ENCODE data around the gene FDPS.

GRCh38 chr1:155321639-155322503, 13.2 kb downstream of the FDPS start:
- TF ChIP-seq CTCF (IDR thresholded peaks at IDR 0.05; ENCODE audit: extremely low read depth in 1 of 2, insufficient read depth in 1 of 2, low read depth in 1 of 2, low read length in 2 of 2) (no peak), POLR2AphosphoS5 (IDR thresholded peaks at IDR 0.05; ENCODE audit: insufficient read depth, low read depth, low read length) (no peak), POLR2A (IDR thresholded peaks at IDR 0.05; ENCODE audit: low read depth, low read length) (no peak), MAX (IDR thresholded peaks at IDR 0.05; ENCODE audit: insufficient read depth, insufficient read length) (no peak), GATA2 (IDR thresholded peaks at IDR 0.05; ENCODE audit: insufficient read depth, insufficient read length, low read depth, low read length) (no peak), EZH2 (IDR thresholded peaks at IDR 0.05; ENCODE audit: borderline replicate concordance, low read depth, low read length, severe bottlenecking) (no peak), JUN (IDR thresholded peaks at IDR 0.05; ENCODE audit: borderline replicate concordance, insufficient read depth, insufficient read length, low read depth) (no peak), MYC (IDR thresholded peaks at IDR 0.05; ENCODE audit: low read depth, low read length) (no peak)

Measured in endothelial cell of umbilical vein (primary cell).